Activated CD4-positive, alpha-beta T cell treated with anti-CD3 and anti-CD28 coated beads, Interleukin-2, amount 50 U/mL, for 24 hours (primary cell): Measurements from ENCODE around the gene GAGE12G.
"Not testable (repeated sequence)": the region's sequence is repeated elsewhere in the genome, so short reads cannot be mapped to it uniquely, and the experiment has no call there.

Experiments used
- DNase-seq, 2 donors: peaks; one replicate each; pipeline ENCODE4 v3.0.0-alpha.2; 2020; ENCODE audit warnings: low read depth in 1 of 2, low spot score in 1 of 2

Gene GAGE12G, protein sequence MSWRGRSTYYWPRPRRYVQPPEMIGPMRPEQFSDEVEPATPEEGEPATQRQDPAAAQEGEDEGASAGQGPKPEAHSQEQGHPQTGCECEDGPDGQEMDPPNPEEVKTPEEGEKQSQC

DNA sequence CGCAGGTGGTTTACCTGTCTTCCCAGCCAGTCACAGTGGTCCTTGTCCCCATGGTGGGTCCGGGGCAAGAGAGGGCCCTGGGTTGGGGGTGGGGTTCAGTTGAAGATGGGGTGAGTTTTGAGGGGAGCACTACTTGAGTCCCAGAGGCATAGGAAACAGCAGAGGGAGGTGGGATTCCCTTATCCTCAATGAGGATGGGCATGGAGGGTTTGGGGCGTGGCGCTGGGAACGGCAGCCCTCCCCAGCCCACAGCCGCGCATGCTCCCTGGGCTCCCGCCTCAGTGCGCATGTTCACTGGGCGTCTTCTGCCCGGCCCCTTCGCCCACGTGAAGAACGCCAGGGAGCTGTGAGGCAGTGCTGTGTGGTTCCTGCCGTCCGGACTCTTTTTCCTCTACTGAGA lies at the start of gene GAGE12G:
TSS of gene GAGE12G (plus strand) at position 301 of the 400 bp plus-strand sequence. CDS start 1,155 bp downstream, outside the sequence.
- DNase-seq, result not testable (repeated sequence)

DNA sequence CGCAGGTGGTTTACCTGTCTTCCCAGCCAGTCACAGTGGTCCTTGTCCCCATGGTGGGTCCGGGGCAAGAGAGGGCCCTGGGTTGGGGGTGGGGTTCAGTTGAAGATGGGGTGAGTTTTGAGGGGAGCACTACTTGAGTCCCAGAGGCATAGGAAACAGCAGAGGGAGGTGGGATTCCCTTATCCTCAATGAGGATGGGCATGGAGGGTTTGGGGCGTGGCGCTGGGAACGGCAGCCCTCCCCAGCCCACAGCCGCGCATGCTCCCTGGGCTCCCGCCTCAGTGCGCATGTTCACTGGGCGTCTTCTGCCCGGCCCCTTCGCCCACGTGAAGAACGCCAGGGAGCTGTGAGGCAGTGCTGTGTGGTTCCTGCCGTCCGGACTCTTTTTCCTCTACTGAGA lies 38.3 kb upstream of the GAGE12G start, which contains the start of gene GAGE12C:
TSS of gene GAGE12C (plus strand) at position 301 of the 400 bp plus-strand sequence. CDS start 1,155 bp downstream, outside the sequence.
- not testable (repeated sequence) for DNase-seq

DNA sequence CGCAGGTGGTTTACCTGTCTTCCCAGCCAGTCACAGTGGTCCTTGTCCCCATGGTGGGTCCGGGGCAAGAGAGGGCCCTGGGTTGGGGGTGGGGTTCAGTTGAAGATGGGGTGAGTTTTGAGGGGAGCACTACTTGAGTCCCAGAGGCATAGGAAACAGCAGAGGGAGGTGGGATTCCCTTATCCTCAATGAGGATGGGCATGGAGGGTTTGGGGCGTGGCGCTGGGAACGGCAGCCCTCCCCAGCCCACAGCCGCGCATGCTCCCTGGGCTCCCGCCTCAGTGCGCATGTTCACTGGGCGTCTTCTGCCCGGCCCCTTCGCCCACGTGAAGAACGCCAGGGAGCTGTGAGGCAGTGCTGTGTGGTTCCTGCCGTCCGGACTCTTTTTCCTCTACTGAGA lies 28.8 kb upstream of the GAGE12G start, which contains the start of gene GAGE12D:
TSS of gene GAGE12D (plus strand) at position 301 of the 400 bp plus-strand sequence. CDS start 1,155 bp downstream, outside the sequence.
- not testable (repeated sequence) for DNase-seq

DNA sequence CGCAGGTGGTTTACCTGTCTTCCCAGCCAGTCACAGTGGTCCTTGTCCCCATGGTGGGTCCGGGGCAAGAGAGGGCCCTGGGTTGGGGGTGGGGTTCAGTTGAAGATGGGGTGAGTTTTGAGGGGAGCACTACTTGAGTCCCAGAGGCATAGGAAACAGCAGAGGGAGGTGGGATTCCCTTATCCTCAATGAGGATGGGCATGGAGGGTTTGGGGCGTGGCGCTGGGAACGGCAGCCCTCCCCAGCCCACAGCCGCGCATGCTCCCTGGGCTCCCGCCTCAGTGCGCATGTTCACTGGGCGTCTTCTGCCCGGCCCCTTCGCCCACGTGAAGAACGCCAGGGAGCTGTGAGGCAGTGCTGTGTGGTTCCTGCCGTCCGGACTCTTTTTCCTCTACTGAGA lies 19.2 kb upstream of the GAGE12G start, which contains the start of gene GAGE12E:
TSS of gene GAGE12E (plus strand) at position 301 of the 400 bp plus-strand sequence. CDS start 1,155 bp downstream, outside the sequence.
- not testable (repeated sequence) for DNase-seq

DNA sequence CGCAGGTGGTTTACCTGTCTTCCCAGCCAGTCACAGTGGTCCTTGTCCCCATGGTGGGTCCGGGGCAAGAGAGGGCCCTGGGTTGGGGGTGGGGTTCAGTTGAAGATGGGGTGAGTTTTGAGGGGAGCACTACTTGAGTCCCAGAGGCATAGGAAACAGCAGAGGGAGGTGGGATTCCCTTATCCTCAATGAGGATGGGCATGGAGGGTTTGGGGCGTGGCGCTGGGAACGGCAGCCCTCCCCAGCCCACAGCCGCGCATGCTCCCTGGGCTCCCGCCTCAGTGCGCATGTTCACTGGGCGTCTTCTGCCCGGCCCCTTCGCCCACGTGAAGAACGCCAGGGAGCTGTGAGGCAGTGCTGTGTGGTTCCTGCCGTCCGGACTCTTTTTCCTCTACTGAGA lies 9.7 kb upstream of the GAGE12G start, which contains the start of gene GAGE12F:
TSS of gene GAGE12F (plus strand) at position 301 of the 400 bp plus-strand sequence. CDS start 1,155 bp downstream, outside the sequence.
- DNase-seq, result not testable (repeated sequence)

DNA sequence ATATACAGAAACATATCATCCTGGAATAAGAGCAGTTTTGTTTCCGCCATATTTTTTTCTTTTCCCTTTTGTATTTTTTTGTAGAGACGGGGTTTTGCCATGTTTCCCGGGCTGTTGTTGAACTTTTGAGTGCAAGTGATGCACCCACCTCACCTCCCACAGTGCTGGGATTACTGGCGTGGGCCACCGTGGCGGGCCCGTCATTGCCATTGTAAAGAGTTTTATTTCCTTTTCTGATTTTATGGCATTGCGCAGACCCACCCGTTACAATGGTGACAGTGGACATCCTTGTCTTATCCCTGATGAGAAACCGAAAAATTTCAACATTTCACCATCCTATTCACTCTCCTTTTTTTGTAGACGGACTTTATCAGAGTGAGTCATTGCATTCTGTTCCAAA lies 1.5 kb upstream of the GAGE12G start:
- DNase-seq, result not testable (repeated sequence)

DNA sequence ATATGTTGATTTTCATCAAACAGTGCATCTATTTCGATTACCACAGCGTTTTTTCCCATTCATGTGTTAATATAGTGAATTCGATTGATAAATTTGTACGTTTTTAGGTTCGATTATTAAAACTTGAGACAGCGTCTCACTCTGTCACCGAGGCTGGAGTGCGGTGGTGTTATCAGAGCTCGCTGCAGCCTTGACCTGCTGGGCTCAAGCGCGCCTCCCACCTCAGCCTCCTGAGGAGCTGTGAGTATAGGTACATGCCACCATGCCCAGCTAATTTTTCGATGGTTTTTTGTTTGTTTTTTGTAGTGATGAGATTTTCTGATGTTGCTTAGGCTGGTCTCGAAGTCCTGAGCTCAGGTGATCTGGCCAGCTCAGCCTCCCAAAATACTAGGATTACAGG lies 1.0 kb upstream of the GAGE12G start:
- not testable (repeated sequence) for DNase-seq

DNA sequence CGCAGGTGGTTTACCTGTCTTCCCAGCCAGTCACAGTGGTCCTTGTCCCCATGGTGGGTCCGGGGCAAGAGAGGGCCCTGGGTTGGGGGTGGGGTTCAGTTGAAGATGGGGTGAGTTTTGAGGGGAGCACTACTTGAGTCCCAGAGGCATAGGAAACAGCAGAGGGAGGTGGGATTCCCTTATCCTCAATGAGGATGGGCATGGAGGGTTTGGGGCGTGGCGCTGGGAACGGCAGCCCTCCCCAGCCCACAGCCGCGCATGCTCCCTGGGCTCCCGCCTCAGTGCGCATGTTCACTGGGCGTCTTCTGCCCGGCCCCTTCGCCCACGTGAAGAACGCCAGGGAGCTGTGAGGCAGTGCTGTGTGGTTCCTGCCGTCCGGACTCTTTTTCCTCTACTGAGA lies 9.4 kb downstream of the GAGE12G start, which contains the start of gene GAGE12H:
TSS of gene GAGE12H (plus strand) at position 301 of the 400 bp plus-strand sequence. CDS start 1,155 bp downstream, outside the sequence.
- not testable (repeated sequence) for DNase-seq

DNA sequence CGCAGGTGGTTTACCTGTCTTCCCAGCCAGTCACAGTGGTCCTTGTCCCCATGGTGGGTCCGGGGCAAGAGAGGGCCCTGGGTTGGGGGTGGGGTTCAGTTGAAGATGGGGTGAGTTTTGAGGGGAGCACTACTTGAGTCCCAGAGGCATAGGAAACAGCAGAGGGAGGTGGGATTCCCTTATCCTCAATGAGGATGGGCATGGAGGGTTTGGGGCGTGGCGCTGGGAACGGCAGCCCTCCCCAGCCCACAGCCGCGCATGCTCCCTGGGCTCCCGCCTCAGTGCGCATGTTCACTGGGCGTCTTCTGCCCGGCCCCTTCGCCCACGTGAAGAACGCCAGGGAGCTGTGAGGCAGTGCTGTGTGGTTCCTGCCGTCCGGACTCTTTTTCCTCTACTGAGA lies 19.0 kb downstream of the GAGE12G start, which contains the start of gene GAGE2A:
TSS of gene GAGE2A (plus strand) at position 301 of the 400 bp plus-strand sequence. CDS start 1,155 bp downstream, outside the sequence.
- not testable (repeated sequence) for DNase-seq

DNA sequence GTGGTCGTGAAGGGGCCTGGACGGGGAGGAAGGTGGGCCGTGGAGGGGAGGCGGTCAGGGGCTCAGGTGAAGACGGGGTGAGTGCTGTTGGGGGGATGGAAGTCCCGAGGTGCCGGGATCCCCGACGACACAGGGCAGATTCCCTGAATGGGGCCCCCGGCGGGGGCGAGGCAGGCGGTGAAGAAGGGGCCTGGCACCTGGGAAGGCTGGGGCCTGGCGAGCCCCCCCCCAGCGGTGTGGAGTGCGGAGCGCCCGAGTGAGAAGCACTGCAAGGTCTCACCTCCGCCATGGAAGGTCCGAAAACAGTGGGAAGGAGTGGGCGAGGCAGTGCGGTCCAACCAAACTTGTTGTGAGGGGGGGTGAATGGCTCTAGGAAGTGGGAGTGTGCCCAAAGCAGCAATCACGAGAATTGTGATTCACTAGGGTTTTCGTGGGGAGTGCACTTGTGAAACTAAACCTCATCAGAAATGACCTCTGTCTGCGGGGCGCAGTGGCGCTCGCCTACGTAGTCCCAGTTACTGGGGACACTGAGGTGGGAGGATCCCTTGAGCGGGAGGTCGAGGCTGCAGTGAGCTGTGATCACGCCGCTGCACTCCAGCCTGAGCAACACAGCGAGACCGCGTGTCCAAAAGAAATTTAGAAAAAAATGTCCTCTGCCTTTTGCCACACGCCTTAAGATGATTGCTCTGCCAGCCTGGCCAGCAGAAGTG lies 19.7 kb downstream of the GAGE12G start:
- not testable (repeated sequence) for DNase-seq

DNA sequence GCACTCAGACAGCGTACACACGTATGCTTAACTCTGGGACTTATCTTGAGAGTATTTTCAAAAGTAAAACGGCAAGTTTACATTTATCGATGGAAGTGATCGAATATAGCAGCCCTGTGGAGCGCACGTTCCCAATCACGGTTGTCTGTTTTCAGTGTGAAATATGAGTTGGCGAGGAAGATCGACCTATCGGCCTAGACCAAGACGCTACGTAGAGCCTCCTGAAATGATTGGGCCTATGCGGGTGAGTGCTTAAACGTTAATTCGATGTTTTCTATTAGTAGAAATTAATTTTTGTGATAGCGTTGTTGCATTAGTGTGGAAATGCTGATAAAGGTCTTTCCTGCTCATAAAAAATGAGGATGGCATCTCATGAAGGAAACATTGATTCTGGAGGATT lies 20.3 kb downstream of the GAGE12G start:
- not testable (repeated sequence) for DNase-seq

DNA sequence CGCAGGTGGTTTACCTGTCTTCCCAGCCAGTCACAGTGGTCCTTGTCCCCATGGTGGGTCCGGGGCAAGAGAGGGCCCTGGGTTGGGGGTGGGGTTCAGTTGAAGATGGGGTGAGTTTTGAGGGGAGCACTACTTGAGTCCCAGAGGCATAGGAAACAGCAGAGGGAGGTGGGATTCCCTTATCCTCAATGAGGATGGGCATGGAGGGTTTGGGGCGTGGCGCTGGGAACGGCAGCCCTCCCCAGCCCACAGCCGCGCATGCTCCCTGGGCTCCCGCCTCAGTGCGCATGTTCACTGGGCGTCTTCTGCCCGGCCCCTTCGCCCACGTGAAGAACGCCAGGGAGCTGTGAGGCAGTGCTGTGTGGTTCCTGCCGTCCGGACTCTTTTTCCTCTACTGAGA lies 28.5 kb downstream of the GAGE12G start, which contains the start of gene GAGE1:
TSS of gene GAGE1 (plus strand) at position 301 of the 400 bp plus-strand sequence. CDS start 1,155 bp downstream, outside the sequence.
- DNase-seq, result not testable (repeated sequence)

DNA sequence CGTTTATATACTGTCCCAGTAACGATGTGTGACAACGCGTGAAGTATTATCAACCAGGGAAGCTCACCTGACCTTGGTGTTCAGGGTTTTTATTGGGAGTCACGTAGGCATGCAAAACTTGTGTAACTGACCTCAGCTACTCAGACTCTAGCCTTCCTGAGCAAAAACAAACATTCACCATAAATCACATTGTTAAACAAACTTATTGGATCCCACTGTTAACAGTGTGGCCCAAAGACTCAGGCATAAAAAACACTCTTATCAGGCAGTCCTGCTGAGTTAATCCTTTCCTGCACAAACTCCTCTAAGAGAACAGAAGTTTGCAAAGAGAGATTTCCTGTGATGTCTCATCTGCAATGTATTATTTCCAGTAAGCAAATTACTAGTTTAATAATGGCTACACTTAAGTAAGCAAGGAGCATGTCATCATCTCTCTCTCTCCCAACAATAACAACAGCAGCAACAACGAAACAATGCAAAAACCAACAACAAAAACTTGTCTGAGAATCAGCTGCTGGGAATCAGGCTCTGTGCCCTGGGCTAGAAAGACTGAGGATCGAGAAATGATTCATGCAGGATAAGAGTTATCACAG lies 40.6 kb downstream of the GAGE12G start:
- DNase-seq, result no peak

DNA sequence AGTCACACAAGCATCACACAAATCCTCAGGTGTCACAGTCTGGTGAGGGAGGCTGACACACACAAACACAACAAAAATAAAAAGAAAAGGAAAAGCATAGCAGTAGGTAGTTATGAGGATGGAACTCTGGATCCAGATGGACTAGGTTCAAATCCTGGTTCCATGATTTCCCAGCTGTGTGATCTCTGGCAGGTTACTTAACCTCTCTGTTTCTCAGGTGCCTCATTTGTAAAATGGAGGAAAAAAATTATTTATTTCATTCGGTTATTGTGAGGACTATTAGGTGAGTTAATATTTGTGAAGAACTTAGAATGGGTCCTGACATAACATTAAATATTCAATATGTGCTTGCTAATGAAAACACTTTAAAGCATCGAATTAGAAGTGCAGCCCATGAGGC lies 48.4 kb downstream of the GAGE12G start:
- no peak for DNase-seq
